HG03280 (cell line): ENCODE measurements around the gene GIPC3.
"Not testable (repeated sequence)": the region's sequence is repeated elsewhere in the genome, so short reads cannot be mapped to it uniquely, and the experiment has no call there.

Source experiments
- ATAC-seq: cut with Tn5 transposase; IDR thresholded peaks from one replicate; pipeline ENCODE4 v1.9.1; 2021; ENCODE audit warnings: mild to moderate bottlenecking, moderate library complexity; ENCODE audit not compliant: unreplicated experiment

Gene GIPC3

DNA sequence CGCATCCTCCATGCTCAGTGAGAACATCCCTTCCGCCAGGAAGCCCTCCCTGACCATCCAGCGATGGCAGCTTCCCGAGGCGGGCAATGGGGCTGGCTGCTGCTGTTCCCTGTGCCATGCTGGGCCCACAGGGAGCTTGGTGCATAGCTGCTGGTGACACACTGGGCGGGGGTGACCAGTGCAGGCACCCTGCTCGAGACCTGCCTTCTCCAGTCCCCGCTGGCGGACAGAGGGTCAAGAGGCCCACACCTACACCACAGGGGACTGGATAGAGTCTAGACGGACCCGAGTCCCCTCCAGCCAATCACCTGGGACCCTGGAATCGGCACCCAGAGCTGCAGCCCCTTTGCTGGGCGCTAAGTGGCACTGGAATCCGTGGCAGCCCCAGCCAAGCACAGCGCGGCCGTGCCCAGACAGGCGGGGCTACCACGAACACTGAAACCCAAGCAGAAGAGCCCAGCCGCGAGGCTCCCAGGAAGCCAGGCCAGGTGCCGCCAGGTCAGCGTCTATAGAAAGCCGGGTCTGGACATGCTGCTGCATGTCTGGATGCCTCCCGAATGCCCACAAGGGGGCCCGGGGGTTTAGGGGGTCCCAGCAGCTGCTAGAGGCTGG lies 30.4 kb downstream of the GIPC3 start:
- no peak for ATAC-seq

GRCh38 chr19:3617463-3617862 lies 32.2 kb downstream of the GIPC3 start:
- no peak for ATAC-seq

- ATAC-seq, result no peak
These were observed 33.0 kb downstream of the GIPC3 start for GRCh38 chr19:3618144-3618810.

GRCh38 chr19:3618811-3619630 lies 33.7 kb downstream of the GIPC3 start:
- ATAC-seq, result no peak

DNA sequence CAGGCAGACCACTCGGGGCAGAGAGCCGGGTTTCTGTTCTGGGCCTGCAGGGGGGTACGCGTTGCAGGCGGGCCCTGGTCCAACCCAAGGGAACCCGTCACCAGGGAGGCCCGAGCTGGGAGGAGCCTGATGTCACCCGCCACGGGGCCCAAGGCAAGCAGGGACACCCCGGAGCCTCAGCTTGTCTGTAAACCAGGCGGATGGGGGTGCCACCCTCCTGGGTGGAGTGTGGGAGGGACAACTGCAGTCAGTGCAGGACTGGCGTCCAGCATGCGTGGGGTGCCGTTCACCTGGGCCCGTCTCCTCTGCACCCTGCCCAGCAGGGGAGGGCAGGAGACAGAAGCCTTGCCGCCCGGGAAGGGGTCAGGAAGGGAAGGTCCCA lies 34.3 kb downstream of the GIPC3 start:
- no peak for ATAC-seq

DNA sequence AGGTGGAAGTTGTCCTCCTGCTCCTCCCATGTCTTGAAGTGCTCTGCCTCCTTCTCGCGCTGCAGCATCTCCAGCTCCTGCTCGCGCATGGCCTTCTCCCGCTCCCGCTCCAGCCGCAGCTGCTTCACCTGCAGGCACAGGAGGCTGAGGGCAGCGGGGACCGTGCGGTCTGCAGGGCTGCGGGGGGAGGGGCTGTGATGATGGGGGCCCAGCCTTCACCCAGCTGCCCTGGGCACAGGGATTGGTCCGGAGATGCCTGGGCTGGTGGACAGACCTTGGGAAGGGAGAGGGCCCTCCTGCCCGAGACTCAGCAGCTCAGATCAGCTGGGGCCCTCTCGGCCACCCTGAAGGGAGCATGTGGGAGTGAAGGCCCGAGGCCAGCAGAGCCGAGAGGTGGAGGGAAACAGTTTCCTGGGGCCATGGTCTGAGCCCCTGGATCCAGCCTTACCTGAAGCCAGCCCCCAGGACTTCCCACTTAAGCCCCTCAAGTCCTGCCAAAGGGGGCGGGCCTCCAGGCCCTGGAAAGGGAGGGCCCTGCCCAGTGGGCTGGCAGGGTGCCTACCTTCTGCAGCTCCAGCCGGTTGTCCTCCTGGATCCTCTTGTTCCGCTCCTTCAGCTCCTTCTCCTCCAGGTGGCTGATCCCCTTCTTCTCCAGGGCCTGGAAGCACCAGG lies 35.0 kb downstream of the GIPC3 start:
- ATAC-seq, result no peak

GRCh38 chr19:3620817-3621547 lies 35.7 kb downstream of the GIPC3 start:
- no peak for ATAC-seq

DNA sequence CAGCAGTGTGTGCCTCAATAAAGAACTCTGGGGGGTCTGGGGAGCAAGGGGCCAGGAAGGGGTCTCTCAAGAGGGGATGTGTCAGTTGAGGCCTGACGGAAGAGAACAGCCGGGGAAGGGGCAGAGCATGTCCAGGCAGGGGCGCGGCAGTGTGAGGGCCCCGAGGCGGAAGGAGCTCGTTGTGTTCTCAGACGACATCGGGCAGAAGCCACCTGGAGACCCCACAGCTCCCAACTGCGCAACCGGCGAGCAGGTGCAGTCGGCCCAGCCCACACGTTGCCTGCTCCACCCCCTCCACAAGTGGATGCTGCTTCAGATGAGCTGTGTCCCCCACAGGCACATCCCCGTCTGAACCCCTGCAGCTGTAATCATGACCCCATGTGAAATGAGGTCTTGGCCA lies 36.4 kb downstream of the GIPC3 start:
- no peak for ATAC-seq

GRCh38 chr19:3622224-3622623 lies 36.9 kb downstream of the GIPC3 start:
- no peak for ATAC-seq

DNA sequence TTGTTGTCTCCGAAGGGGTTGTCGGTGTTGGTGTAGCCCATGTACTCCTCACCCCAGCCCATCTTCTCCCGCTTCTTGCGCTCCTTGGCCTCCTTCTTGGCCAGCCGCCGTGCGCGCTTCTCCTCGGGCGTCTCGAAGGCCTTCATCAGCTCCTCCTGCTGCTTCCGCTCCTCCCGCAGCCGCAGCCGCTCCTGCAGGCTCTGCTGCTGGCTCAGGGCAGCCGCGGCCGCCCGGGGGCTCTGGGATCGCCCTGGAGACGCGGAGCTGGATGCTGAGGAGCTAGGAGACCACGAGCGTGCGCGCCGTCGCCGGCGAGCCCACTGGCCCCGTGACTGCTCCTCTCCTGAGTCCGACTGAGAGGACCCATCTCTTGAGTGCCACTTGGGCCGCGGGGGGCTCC lies 38.4 kb downstream of the GIPC3 start:
- ATAC-seq, result no peak

DNA sequence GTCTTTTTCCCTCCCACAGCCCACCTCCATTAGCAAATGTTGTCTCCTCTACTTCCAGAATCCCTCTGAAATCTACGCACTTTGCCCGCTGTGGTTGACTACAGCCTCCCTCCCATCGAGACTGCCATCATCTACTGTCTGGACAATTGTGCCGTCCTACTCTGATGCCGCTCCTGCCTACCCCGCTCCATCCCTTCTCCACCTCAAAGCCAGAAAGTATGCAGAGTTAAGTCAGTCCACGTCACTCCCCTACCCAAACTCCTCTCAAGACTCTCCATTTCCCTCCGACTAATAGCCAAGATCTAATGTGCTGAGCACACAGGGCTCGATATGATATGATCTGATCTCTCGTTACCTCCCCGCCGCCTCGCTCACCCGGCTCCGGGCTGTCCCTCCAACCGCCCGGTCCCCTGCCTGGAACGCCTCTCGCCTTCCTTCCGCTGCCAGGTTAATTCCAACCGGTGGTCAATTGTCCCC lies 40.8 kb downstream of the GIPC3 start:
- ATAC-seq, result peak; percentile 4

DNA sequence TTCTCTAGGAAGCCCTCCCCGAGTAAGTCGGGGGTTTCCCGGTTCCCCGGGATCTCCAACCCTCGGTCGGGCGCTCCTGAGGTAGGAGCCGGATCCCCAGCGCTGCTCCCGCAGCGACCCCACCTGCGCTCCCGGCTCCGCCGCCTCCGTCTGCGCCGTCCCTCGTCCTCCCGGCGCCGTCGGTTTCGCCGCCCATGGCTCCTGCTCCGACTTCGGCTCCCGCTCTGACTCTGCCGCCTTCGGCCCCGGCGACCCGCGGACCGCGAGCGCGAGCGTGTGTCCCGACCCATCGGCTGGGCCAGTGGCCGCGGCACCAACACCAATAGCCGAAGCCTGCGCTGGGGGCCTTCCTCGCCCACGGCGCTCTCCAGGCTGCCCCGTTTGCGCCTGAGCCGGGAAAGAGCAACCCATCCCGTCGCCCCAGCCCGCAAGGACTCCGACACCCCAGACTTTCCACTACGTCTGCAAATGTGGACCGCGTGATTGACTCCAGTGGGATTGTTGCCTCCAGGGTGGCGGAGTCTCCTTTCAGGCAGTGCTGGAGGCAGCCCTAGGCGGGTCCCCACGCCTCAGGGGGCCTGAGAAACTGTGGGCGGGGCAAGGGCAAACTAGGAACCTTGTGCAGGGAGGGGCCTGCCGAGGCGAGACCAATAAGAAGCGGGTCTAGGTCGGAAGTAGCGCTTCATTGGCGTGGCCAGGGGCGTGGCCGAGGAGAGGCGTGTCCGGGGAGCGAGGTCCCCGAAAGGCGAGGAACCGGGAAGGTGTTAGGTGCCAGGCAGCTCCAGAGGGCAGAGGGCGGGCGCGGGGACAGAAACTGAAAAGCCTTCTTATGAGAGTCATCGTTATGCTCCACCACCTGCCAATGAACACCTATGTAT lies 41.4 kb downstream of the GIPC3 start, which contains the start of gene CACTIN:
TSS of gene CACTIN (minus strand) at position 318 of the 878 bp plus-strand sequence. CDS start at position 290, 28 bp downstream.
- peak; percentile 91 for ATAC-seq

DNA sequence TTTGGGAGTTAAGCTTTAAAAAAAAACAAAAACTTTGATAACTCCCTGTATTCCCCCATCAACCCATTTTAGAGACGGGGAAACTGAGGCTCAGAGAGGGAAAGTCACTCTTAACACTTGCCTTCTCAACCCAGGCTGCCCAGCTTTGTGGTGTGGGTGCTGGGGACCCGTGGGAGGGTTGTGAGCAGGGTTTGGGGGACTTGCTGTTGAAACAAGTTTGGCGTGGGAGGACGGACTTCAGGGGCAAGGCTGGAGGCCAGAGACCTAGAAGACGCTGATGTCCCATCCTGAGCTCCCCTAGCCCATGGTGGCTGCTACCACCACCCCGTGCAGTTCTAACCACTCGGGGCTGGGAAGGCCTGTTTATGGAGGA lies 42.1 kb downstream of the GIPC3 start:
- no peak for ATAC-seq

GRCh38 chr19:3628766-3629165 lies 43.5 kb downstream of the GIPC3 start:
- not testable (repeated sequence) for ATAC-seq

- no peak for ATAC-seq
These were observed 46.0 kb downstream of the GIPC3 start for GRCh38 chr19:3631053-3631861.

GRCh38 chr19:3632098-3632497 lies 46.8 kb downstream of the GIPC3 start:
- no peak for ATAC-seq

DNA sequence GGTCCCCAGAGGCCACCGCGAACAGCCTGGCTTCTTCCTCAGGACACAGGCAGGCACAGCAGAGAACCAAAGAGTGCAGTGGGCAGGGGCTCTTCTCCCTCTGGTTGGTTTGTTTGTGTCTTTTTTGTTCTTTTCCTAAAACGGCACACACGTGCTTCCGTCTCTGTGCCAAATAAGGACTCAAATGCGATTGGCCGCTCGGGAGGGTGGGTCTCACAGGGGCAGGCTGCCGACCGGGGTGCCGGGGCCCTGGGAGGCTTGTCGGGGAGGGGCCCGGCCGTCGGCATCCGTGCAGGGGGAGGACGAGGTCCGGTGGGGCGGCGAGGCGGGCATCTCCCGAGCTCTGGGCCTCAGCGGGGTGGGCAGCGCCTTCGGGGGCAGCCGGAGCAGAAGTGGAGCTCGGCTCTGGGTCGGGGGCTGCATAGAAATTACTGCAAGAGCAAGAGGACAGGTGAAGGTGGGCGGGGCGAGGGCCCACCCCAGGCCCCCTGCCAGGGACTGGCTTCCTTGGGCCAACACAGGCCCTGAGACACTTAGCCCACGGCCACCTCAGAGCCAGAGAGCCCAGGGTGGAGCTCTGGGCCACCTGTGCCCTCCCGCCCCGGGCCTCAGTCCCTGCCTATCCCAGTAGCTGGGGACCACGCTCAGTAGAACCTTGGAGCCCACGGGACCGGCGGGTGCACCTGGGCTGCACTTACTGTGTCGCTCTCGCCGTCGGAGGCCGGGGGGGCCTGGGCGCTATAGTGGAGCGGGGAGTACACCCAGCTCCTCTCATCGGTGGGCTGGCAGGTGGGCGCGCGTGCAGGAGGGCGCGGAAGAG lies 47.7 kb downstream of the GIPC3 start:
- ATAC-seq, result no peak

DNA sequence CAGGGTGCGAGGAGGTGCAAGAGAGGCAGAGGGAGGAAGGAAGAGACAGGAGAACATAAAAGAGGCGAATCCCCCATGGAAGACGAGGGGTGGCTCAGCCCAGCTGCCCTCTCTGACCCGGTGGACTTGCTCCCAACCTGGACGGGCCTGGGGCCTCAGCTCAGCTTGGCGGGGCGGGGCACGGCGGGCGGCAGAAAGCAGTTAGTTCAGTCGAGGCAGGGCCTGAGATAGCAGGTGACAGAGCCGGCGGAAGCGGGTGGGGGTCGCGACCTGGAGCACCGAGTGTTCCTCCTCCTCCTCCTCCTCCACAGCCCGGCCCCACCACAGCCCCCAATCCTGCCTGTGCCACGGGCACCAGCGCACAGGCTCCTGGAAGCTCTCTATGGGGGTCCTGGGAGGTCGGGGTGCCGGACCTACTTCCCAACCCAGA lies 48.3 kb downstream of the GIPC3 start:
- ATAC-seq, result no peak
